K562 (cell line): ENCODE measurements around the gene SPRED2. TPM values are rescaled to one million over a fixed set of nuclear protein-coding genes. Genes with fewer than 3 reads are reported as not detected.

ENCODE experiments used
- ATAC-seq: fragments of 200-7000 bp; cut with Tn5 transposase; 3 replicates; pipeline ENCODE4 v1.9.1; 2020; ENCODE audit warnings: moderate library complexity
- BruUV-seq: library from RNA; stranded (reverse); fragments of 400-500 nt; replicated peaks from 2 replicates; lab custom pipeline; 2021; lab: Mats Ljungman, UMichigan
- CTCF ChIA-PET: fragments of 300-600 bp; formaldehyde crosslinking; extraction: SDS; loops from one replicate; lab custom pipeline; 2021; ENCODE audit warnings: low intra/inter-chr PET ratio; lab: Yijun Ruan, JAX
- POLR2A ChIA-PET: fragments of 300-600, 350-650 bp; sonication (Branson Sonifier 250); formaldehyde crosslinking; extraction: SDS; loops from one replicate; lab custom pipeline; 2021; ENCODE audit warnings: antibody characterized with exemption, inconsistent platforms; lab: Yijun Ruan, JAX
- DNase-seq, 4 experiments: peaks; one replicate each; pipeline versions ENCODE4 v3.0.0 to v3.0.0-alpha.2; 2011 to 2018; ENCODE audit warnings: low spot score in 3 of 4, mixed read lengths in 3 of 4; ENCODE audit errors: extremely low read depth in 1 of 4
- FAIRE-seq: peaks from 2 replicates; lab custom pipeline; 2011; peaks lifted over from hg19 to GRCh38; lab: Jason Lieb, UNC
- H2AFZ ChIP-seq: 2 replicates; pipeline ENCODE4 v1.6.0; 2011; ENCODE audit warnings: low read depth, low read length, control low read depth, inconsistent platforms
- H3K27ac ChIP-seq: fragments of 200-600 bp; 3 replicates; pipeline ENCODE4 v1.8.0; 2011; ENCODE audit warnings: low read depth, mild to moderate bottlenecking, control low read depth, inconsistent platforms, low read length, moderate library complexity, mixed read lengths; ENCODE audit errors: extremely low read depth
- H3K27me3 ChIP-seq, 2 experiments: fragments of 300-600 bp in 1 of 2; 2 replicates in 1 of 2; 3 replicates in 1 of 2; pipeline versions ENCODE4 v1.6.0 to v1.8.0; 2011; ENCODE audit warnings: inconsistent platforms in 2 of 2, low read length in 2 of 2, mild to moderate bottlenecking in 1 of 2, mixed read lengths in 1 of 2, moderate library complexity in 1 of 2; ENCODE audit not compliant: control insufficient read depth in 2 of 2, insufficient read depth in 2 of 2
- H3K36me3 ChIP-seq: fragments of 300-600 bp; 3 replicates; pipeline ENCODE4 v1.8.0; 2011; ENCODE audit warnings: mild to moderate bottlenecking, low read length, inconsistent platforms; ENCODE audit not compliant: control insufficient read depth, insufficient read depth
- H3K4me1 ChIP-seq, 2 experiments: fragments of 200-600 bp in 1 of 2; replicated peaks in 1 of 2; 2 replicates in 1 of 2; 3 replicates in 1 of 2; pipeline versions ENCODE4 v1.5.1 to v1.8.0; 2011; ENCODE audit warnings: inconsistent platforms in 2 of 2, low read length in 2 of 2, mild to moderate bottlenecking in 1 of 2, mixed read lengths in 1 of 2, moderate library complexity in 1 of 2; ENCODE audit not compliant: control insufficient read depth in 2 of 2, insufficient read depth in 2 of 2
- H3K4me2 ChIP-seq: 2 replicates; pipeline ENCODE4 v1.6.1; 2011; ENCODE audit warnings: low read length, control low read depth, inconsistent platforms, mixed read lengths; ENCODE audit not compliant: insufficient read depth
- H3K4me3 ChIP-seq: fragments of 200-600 bp; sonication (generic), shearing (Covaris generic); 2 replicates; pipeline ENCODE4 v1.5.1; 2016; ENCODE audit warnings: control low read depth, inconsistent platforms
- H3K79me2 ChIP-seq: fragments of 200-600 bp; 3 replicates; pipeline ENCODE4 v1.8.0; 2011; ENCODE audit warnings: low read length, inconsistent platforms; ENCODE audit not compliant: control insufficient read depth, insufficient read depth
- H3K9ac ChIP-seq, 2 experiments: 2 replicates each; pipeline versions ENCODE4 v1.6.0 to v1.6.1; 2011; ENCODE audit warnings: low read depth in 2 of 2, low read length in 2 of 2, control low read depth in 1 of 2, inconsistent platforms in 1 of 2, mild to moderate bottlenecking in 1 of 2, mixed read lengths in 1 of 2; ENCODE audit not compliant: insufficient read depth in 1 of 2
- H3K9me1 ChIP-seq: one replicate; pipeline ENCODE4 v1.6.0; 2011; ENCODE audit warnings: inconsistent platforms, mild to moderate bottlenecking, low read length, moderate library complexity; ENCODE audit not compliant: control insufficient read depth, insufficient read depth
- H3K9me3 ChIP-seq: replicated peaks from 2 replicates; pipeline ENCODE4 v1.5.1; 2011; ENCODE audit warnings: low read depth, low read length, inconsistent platforms; ENCODE audit not compliant: control insufficient read depth, insufficient read depth
- H4K20me1 ChIP-seq: replicated peaks from 2 replicates; pipeline ENCODE4 v1.6.1; 2011; ENCODE audit warnings: low read length, inconsistent platforms, mixed read lengths; ENCODE audit not compliant: control insufficient read depth, insufficient read depth
- HOXB6 ChIP-seq: fragments of 250-450 bp; sonication (Bioruptor Pico); IDR thresholded peaks from 2 replicates; pipeline ENCODE4 v1.5.1; 2022; ENCODE audit warnings: mild to moderate bottlenecking, borderline replicate concordance
- NCOA6 ChIP-seq: fragments of 450-650 bp; IDR thresholded peaks from 2 replicates; pipeline ENCODE4 v1.6.1; 2017; ENCODE audit warnings: mild to moderate bottlenecking
- NR2F6 ChIP-seq: fragments of 450-650 bp; formaldehyde crosslinking; IDR thresholded peaks from 2 replicates; pipeline ENCODE4 v1.4.0; 2020; ENCODE audit warnings: mild to moderate bottlenecking
- TGIF2 ChIP-seq: sonication (generic); formaldehyde crosslinking; IDR thresholded peaks from 2 replicates; pipeline ENCODE4 v1.8.1; 2022; ENCODE audit warnings: mild to moderate bottlenecking, missing genetic modification reagents, moderate library complexity
- ZNF707 ChIP-seq: fragments of 250-450 bp; sonication (Bioruptor Pico); conservative IDR thresholded peaks from 2 replicates; pipeline ENCODE4 v1.8.0; 2022; ENCODE audit warnings: inconsistent platforms, mild to moderate bottlenecking, moderate library complexity
- ZNF76 ChIP-seq: fragments of 250-450 bp; sonication (Bioruptor Pico); IDR thresholded peaks from 2 replicates; pipeline ENCODE4 v1.4.0; 2020; ENCODE audit warnings: mild to moderate bottlenecking, moderate library complexity, borderline replicate concordance
- WGBS: fragments of 100-300 bp; shearing (Covaris generic); methylation state at CpG from one replicate; pipeline ENCODE4 v1.1.6; 2016; ENCODE audit warnings: low coverage, mixed read lengths; ENCODE audit not compliant: insufficient coverage; ENCODE audit errors: missing lambda C conversion rate; 5-methylcytosine and 5-hydroxymethylcytosine counted together
- in situ Hi-C: fragments of 300-500 bp; cut with MboI; formaldehyde crosslinking; loops from 4 replicates; pipeline ENCODE4 v1.15.0; 2018; ENCODE audit warnings: inconsistent platforms, mixed read lengths
- intact Hi-C: fragments of 100-400 bp; cut with micrococcal nuclease; formaldehyde crosslinking; loops from 2 replicates; pipeline ENCODE4 v1.14.2; 2022
- polyA plus RNA-seq, 8 experiments: library from polyadenylated mRNA; depleted of rRNA in 4 of 8; stranded (reverse) in 5 of 8; unstranded in 3 of 8; fragments of >200 nt; fragmentation: Nextera tagmentation in 2 of 8; fragmentation: Illumina TruSeq in 1 of 8; extraction: Ambion mirVana in 2 of 8; extraction: Trizol in 1 of 8; gene quantifications; 2 replicates each; pipeline versions ENCODE4 v1.2.1 to v1.2.3, GENCODE V29; 2011 to 2014; ENCODE audit warnings: inconsistent platforms in 1 of 8, missing spikeins in 1 of 8
- total RNA-seq, 7 experiments: library from RNA; depleted of rRNA in 6 of 7; stranded (reverse); fragments of >200 nt in 6 of 7; fragmentation: Illumina TruSeq in 2 of 7; extraction: Trizol in 2 of 7; gene quantifications; 2 replicates each; pipeline versions ENCODE4 v1.2.1 to v1.2.3, GENCODE V29; 2011 to 2021; ENCODE audit warnings: low replicate concordance in 1 of 7
- TF ChIP-seq, protein P1 (sequence below): fragments of 250-450 bp; sonication (Bioruptor Pico); IDR thresholded peaks from 2 replicates; pipeline ENCODE4 v1.9.0; 2021; ENCODE audit warnings: mild to moderate bottlenecking

The SPRED2 gene
- total and polyA plus RNA-seq, 9 of the 15 experiments (the other 6 are each of a cell fraction or from before 2014, with no cell fraction given), result 4.6 to 50.8 (median 14.1) TPM

GRCh38 chr2:65402780-65403528 lies 29.4 kb downstream of the SPRED2 start:
- no peak overlapping the region for H3K4me3 ChIP-seq
- H3K36me3 ChIP-seq, result 0 out of 3 replicates have a peak, but pooled peaks cover 2% of the 10 kb centered on the region
- H4K20me1 ChIP-seq, result peaks cover 49% of the 10 kb centered on the region
- no peak overlapping the region for H3K4me2 ChIP-seq
- 80% methylated on average over 8 of the region's 8 CpGs for WGBS
- no peak for TF ChIP-seq HOXB6 (CRISPR knock-in tag)
- TF ChIP-seq ZNF76 (CRISPR knock-in tag), result no peak
- TF ChIP-seq NCOA6, result no peak
- no peak for TF ChIP-seq TGIF2
- no peak for TF ChIP-seq NR2F6 (CRISPR knock-in tag)
- no peak for TF ChIP-seq ZNF707 (CRISPR knock-in tag)
- TF ChIP-seq, protein P1, sequence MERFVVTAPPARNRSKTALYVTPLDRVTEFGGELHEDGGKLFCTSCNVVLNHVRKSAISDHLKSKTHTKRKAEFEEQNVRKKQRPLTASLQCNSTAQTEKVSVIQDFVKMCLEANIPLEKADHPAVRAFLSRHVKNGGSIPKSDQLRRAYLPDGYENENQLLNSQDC, result no peak
- POLR2A ChIA-PET, result interaction anchor here (0.6 to 1.3 kb wide), 3 partner anchors 9 to 19 kb away, joined by 3 read pairs; no protein-coding TSS in a partner anchor
- CTCF ChIA-PET, result no interaction called here
- H3K9me3 ChIP-seq, result no peaks in the 10 kb centered on the region
- H3K27me3 ChIP-seq, result no peaks in the 10 kb centered on the region
- H3K9me1 ChIP-seq, result no peaks in the 10 kb centered on the region
- ATAC-seq (no peak), DNase-seq (no peak), FAIRE-seq (no peak)
- in situ Hi-C loops (no loop called here), intact Hi-C loops (no loop called here)
- peaks cover 92% of the 10 kb centered on the region for H3K79me2 ChIP-seq
- BruUV-seq, result no TSS peak
- no peak overlapping the region for H3K9ac ChIP-seq
- H2AFZ ChIP-seq, result no peak overlapping the region
- peaks cover 14 to 30% of the 10 kb centered on the region in 2 experiments for H3K4me1 ChIP-seq
- H3K27ac ChIP-seq, result no peak overlapping the region
